Kidney capillary endothelial cell (primary cell): ENCODE data around the gene MIB1.
"Not testable (repeated sequence)": the region's sequence is repeated elsewhere in the genome, so short reads cannot be mapped to it uniquely, and the experiment has no call there.

Experiments used
- DNase-seq: peaks from one replicate; pipeline ENCODE4 v3.0.0-alpha.2; 2018; ENCODE audit warnings: low spot score

The MIB1 gene

GRCh38 chr18:21743166-21743832 lies 2.7 kb downstream of the MIB1 start:
- DNase-seq = no peak

GRCh38 chr18:21745231-21745630 lies 4.6 kb downstream of the MIB1 start:
- DNase-seq = no peak

- no peak for DNase-seq
Measured at GRCh38 chr18:21747268-21747667, 6.7 kb downstream of the MIB1 start.

- no peak for DNase-seq
Measured at GRCh38 chr18:21747764-21748693, 7.4 kb downstream of the MIB1 start.

- no peak for DNase-seq
Measured at GRCh38 chr18:21757833-21758232, 17.2 kb downstream of the MIB1 start.

GRCh38 chr18:21759836-21760235 lies 19.2 kb downstream of the MIB1 start:
- no peak for DNase-seq

GRCh38 chr18:21760321-21760720 lies 19.7 kb downstream of the MIB1 start:
- no peak for DNase-seq

GRCh38 chr18:21761471-21762115 lies 21.0 kb downstream of the MIB1 start:
- no peak for DNase-seq

- no peak for DNase-seq
Measured at GRCh38 chr18:21762181-21762772, 21.7 kb downstream of the MIB1 start.

- no peak for DNase-seq
Measured at GRCh38 chr18:21763846-21764646, 23.5 kb downstream of the MIB1 start.

GRCh38 chr18:21769206-21769605 lies 28.6 kb downstream of the MIB1 start:
- no peak for DNase-seq

GRCh38 chr18:21774722-21775121 lies 34.1 kb downstream of the MIB1 start:
- DNase-seq = no peak

GRCh38 chr18:21777814-21778213 lies 37.2 kb downstream of the MIB1 start:
- DNase-seq = no peak

GRCh38 chr18:21786526-21786925 lies 45.9 kb downstream of the MIB1 start:
- no peak for DNase-seq

- not testable (repeated sequence) for DNase-seq
Measured at GRCh38 chr18:21796089-21796488, 55.5 kb downstream of the MIB1 start.

GRCh38 chr18:21798126-21798525 lies 57.5 kb downstream of the MIB1 start:
- DNase-seq = no peak

GRCh38 chr18:21799721-21800120 lies 59.1 kb downstream of the MIB1 start:
- DNase-seq = no peak

GRCh38 chr18:21803495-21803894 lies 62.9 kb downstream of the MIB1 start:
- DNase-seq = no peak

GRCh38 chr18:21805771-21806366 lies 65.3 kb downstream of the MIB1 start:
- DNase-seq = no peak

- no peak for DNase-seq
Measured at GRCh38 chr18:21808185-21808584, 67.6 kb downstream of the MIB1 start.

GRCh38 chr18:21809725-21810124 lies 69.1 kb downstream of the MIB1 start:
- no peak for DNase-seq
